SK-N-SH (cell line): ENCODE measurements around the gene ARHGAP23. TPM values are rescaled to one million over a fixed set of nuclear protein-coding genes. Genes with fewer than 3 reads are reported as not detected.

Source experiments
- CTCF ChIA-PET: fragments of 300-600, 350-600 bp; formaldehyde crosslinking; extraction: SDS; loops from one replicate; lab custom pipeline; 2021; lab: Yijun Ruan, JAX
- POLR2A ChIA-PET: fragments of 350-600 bp; sonication (Branson Sonifier 250); formaldehyde crosslinking; extraction: SDS; loops from one replicate; lab custom pipeline; 2020; ENCODE audit warnings: antibody characterized with exemption, inconsistent platforms; lab: Yijun Ruan, JAX
- DNase-seq: peaks from one replicate; pipeline ENCODE4 v3.0.0; 2012
- H2AFZ ChIP-seq: fragments of 200-600 bp; sonication (generic); 2 replicates; pipeline ENCODE4 v1.8.1; 2016; ENCODE audit warnings: antibody characterized with exemption, mild to moderate bottlenecking, low read depth
- H3F3A ChIP-seq: fragments of 200-600 bp; sonication (generic); replicated peaks from 2 replicates; pipeline ENCODE3; 2016; ENCODE audit warnings: antibody characterized with exemption, mild to moderate bottlenecking; ENCODE audit not compliant: insufficient read depth
- H3K27ac ChIP-seq, 2 experiments: fragments of 200-500 bp in 1 of 2; fragments of 200-600 bp in 1 of 2; sonication (Bioruptor generic) in 1 of 2; sonication (generic), shearing (Covaris generic) in 1 of 2; 2 replicates each; pipeline versions ENCODE4 v1.5.1 to v1.6.1; 2014 to 2016; ENCODE audit warnings: low read depth in 2 of 2, inconsistent platforms in 1 of 2, low read length in 1 of 2, mild to moderate bottlenecking in 1 of 2, mixed read lengths in 1 of 2
- H3K27me3 ChIP-seq: fragments of 200-600 bp; sonication (generic), shearing (Covaris generic); 2 replicates; pipeline ENCODE4 v1.6.1; 2016; ENCODE audit warnings: mixed run types; ENCODE audit not compliant: insufficient read depth
- H3K36me3 ChIP-seq, 2 experiments: fragments of 200-500 bp in 1 of 2; fragments of 200-600 bp in 1 of 2; sonication (Bioruptor generic) in 1 of 2; sonication (generic) in 1 of 2; replicated peaks in 1 of 2; 2 replicates each; pipeline versions ENCODE3 to v1.5.1; 2014 to 2016; ENCODE audit warnings: low read length in 1 of 2, mild to moderate bottlenecking in 1 of 2; ENCODE audit not compliant: insufficient read depth in 2 of 2, control insufficient read depth in 1 of 2
- H3K4me1 ChIP-seq, 2 experiments: fragments of 200-500 bp in 1 of 2; fragments of 200-600 bp in 1 of 2; sonication (Bioruptor generic) in 1 of 2; sonication (generic), shearing (Covaris generic) in 1 of 2; 2 replicates each; pipeline versions ENCODE4 v1.5.1 to v1.6.1; 2014 to 2016; ENCODE audit warnings: low read depth in 1 of 2, low read length in 1 of 2, mixed run types in 1 of 2; ENCODE audit not compliant: insufficient read depth in 2 of 2, control insufficient read depth in 1 of 2
- H3K4me2 ChIP-seq: fragments of 200-600 bp; sonication (generic), shearing (Covaris generic); 2 replicates; pipeline ENCODE4 v1.6.1; 2017; ENCODE audit warnings: mixed run types
- H3K4me3 ChIP-seq, 2 experiments: fragments of 200-500 bp in 1 of 2; fragments of 200-600 bp in 1 of 2; sonication (Bioruptor generic) in 1 of 2; sonication (generic), shearing (Covaris generic) in 1 of 2; 2 replicates each; pipeline versions ENCODE4 v1.5.1 to v1.8.1; 2014 to 2016; ENCODE audit warnings: low read depth in 2 of 2, inconsistent platforms in 1 of 2, low read length in 1 of 2, mild to moderate bottlenecking in 1 of 2, mixed read lengths in 1 of 2, moderate library complexity in 1 of 2
- H3K79me2 ChIP-seq: fragments of 200-600 bp; sonication (generic); 2 replicates; pipeline ENCODE4 v1.8.1; 2017; ENCODE audit warnings: mild to moderate bottlenecking; ENCODE audit not compliant: insufficient read depth
- H3K9ac ChIP-seq: fragments of 200-600 bp; sonication (generic); 2 replicates; pipeline ENCODE4 v1.6.1; 2017; ENCODE audit warnings: mixed run types
- H3K9me2 ChIP-seq: fragments of 200-600 bp; sonication (generic); 2 replicates; pipeline ENCODE4 v1.6.1; 2017; ENCODE audit warnings: mixed run types
- H3K9me3 ChIP-seq: fragments of 200-600 bp; sonication (generic); 2 replicates; pipeline ENCODE4 v1.6.1; 2017; ENCODE audit warnings: mixed run types, mild to moderate bottlenecking, moderate library complexity
- H4K20me1 ChIP-seq: fragments of 200-600 bp; sonication (generic); 2 replicates; pipeline ENCODE4 v1.6.1; 2017; ENCODE audit warnings: mild to moderate bottlenecking, mixed run types; ENCODE audit not compliant: insufficient read depth
- EP300 ChIP-seq, 2 experiments: IDR thresholded peaks; 2 replicates each; pipeline versions ENCODE4 v1.4.0 to v1.6.1; 2012; ENCODE audit warnings: borderline replicate concordance in 1 of 2, low read depth in 1 of 2, low read length in 1 of 2
- FOXM1 ChIP-seq: IDR thresholded peaks from 2 replicates; pipeline ENCODE4 v1.4.0; 2012; ENCODE audit warnings: low read depth, mild to moderate bottlenecking
- GABPA ChIP-seq: IDR thresholded peaks from 2 replicates; pipeline ENCODE4 v1.4.0; 2012; ENCODE audit warnings: low read depth, mild to moderate bottlenecking
- ZBTB33 ChIP-seq: IDR thresholded peaks from 2 replicates; pipeline ENCODE4 v1.4.0; 2012; ENCODE audit warnings: low read depth, borderline replicate concordance
- WGBS: methylation state at CpG from one replicate; pipeline ENCODE4 v1.1.6; 2017; ENCODE audit warnings: low lambda C conversion rate; 5-methylcytosine and 5-hydroxymethylcytosine counted together
- polyA plus RNA-seq, 3 experiments: library from polyadenylated mRNA; depleted of rRNA; stranded (reverse); fragments of >200 nt; gene quantifications; 2 replicates each; pipeline ENCODE4 v1.2.3, GENCODE V29; 2012
- TF ChIP-seq, protein P1 (sequence below): fragments of 150-350 bp; IDR thresholded peaks from 2 replicates; pipeline ENCODE4 v1.6.1; 2017; ENCODE audit warnings: antibody characterized with exemption, low read length, low read depth, borderline replicate concordance
- TF ChIP-seq, protein P2 (sequence below): IDR thresholded peaks from 2 replicates; pipeline ENCODE4 v1.6.1; 2012; ENCODE audit warnings: mild to moderate bottlenecking, low read depth, low read length, moderate library complexity

Gene ARHGAP23
- polyA plus RNA-seq, 1 of the 3 experiments (the other 2 are of a cell fraction) = 19.2 TPM

DNA sequence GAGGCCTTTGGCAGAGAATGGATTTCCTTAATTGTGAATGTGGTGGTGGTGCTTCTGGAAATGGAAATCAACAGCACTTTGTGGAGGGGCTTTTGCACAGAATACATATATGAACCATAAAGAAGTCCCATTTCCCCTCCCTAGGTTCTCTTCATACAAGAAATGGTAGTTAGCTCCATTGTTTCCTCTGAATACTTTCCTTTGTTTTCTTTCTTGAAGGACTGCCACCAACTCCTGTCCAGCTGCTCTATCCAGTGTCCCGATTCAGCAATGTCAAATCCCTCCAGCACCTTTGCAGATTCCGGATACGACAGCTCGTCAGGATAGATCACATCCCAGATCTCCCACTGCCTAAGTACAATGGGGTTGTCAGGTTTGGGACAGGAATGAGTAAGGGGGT lies 33.2 kb upstream of the ARHGAP23 start:
- H3K9me2 ChIP-seq = no peaks in the 10 kb centered on the region
- CTCF ChIA-PET = interaction anchor here (0.6 to 1.6 kb wide), 3 partner anchors 9 to 208 kb away, joined by 3 to 4 read pairs (median 4); no protein-coding TSS in a partner anchor

More for the DNA sequence above, 33.2 kb upstream of the ARHGAP23 start:
- Histone ChIP-seq H3K4me3 (no peak overlapping the region), H3K9me3 (no peaks in the 10 kb centered on the region), H3K4me1 (peaks cover 0 to 7% of the 10 kb centered on the region in 2 experiments; a peak in 2 of 4 replicates), H3K27me3 (no peaks in the 10 kb centered on the region), H4K20me1 (no peaks in the 10 kb centered on the region), H2AFZ (no peak overlapping the region), H3K27ac (no peak overlapping the region), H3K4me2 (no peak overlapping the region), H3K9ac (no peak overlapping the region), H3K36me3 (peaks cover 37 to 38% of the 10 kb centered on the region in 2 experiments), H3F3A (no peaks in the 10 kb centered on the region), H3K79me2 (no peaks in the 10 kb centered on the region; the same call in 1 of the 2 replicates)
- POLR2A ChIA-PET = no interaction called here
- no peak for DNase-seq
- WGBS = 92% methylated on average over 4 of the region's 4 CpGs
- no peak for TF ChIP-seq FOXM1
- TF ChIP-seq EP300 (IDR thresholded peaks at IDR 0.05; ENCODE audit: borderline replicate concordance in 1 of 2, low read depth in 1 of 2, low read length in 1 of 2) = no peak
- TF ChIP-seq GABPA = no peak
- TF ChIP-seq, protein P1, sequence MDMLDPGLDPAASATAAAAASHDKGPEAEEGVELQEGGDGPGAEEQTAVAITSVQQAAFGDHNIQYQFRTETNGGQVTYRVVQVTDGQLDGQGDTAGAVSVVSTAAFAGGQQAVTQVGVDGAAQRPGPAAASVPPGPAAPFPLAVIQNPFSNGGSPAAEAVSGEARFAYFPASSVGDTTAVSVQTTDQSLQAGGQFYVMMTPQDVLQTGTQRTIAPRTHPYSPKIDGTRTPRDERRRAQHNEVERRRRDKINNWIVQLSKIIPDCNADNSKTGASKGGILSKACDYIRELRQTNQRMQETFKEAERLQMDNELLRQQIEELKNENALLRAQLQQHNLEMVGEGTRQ = no peak
- TF ChIP-seq, protein P2, sequence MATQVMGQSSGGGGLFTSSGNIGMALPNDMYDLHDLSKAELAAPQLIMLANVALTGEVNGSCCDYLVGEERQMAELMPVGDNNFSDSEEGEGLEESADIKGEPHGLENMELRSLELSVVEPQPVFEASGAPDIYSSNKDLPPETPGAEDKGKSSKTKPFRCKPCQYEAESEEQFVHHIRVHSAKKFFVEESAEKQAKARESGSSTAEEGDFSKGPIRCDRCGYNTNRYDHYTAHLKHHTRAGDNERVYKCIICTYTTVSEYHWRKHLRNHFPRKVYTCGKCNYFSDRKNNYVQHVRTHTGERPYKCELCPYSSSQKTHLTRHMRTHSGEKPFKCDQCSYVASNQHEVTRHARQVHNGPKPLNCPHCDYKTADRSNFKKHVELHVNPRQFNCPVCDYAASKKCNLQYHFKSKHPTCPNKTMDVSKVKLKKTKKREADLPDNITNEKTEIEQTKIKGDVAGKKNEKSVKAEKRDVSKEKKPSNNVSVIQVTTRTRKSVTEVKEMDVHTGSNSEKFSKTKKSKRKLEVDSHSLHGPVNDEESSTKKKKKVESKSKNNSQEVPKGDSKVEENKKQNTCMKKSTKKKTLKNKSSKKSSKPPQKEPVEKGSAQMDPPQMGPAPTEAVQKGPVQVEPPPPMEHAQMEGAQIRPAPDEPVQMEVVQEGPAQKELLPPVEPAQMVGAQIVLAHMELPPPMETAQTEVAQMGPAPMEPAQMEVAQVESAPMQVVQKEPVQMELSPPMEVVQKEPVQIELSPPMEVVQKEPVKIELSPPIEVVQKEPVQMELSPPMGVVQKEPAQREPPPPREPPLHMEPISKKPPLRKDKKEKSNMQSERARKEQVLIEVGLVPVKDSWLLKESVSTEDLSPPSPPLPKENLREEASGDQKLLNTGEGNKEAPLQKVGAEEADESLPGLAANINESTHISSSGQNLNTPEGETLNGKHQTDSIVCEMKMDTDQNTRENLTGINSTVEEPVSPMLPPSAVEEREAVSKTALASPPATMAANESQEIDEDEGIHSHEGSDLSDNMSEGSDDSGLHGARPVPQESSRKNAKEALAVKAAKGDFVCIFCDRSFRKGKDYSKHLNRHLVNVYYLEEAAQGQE = no peak
- TF ChIP-seq ZBTB33 = no peak
